GM20431 (cell line): Measurements from ENCODE around the gene SORBS1.

Experiments used
- in situ Hi-C: fragments of 300-500 bp; cut with MseI, MboI; formaldehyde crosslinking; loops from one replicate; pipeline ENCODE4 v1.15.0; 2020; ENCODE audit warnings: low sequenced_read_pairs; ENCODE audit not compliant: unreplicated experiment

Gene SORBS1

DNA sequence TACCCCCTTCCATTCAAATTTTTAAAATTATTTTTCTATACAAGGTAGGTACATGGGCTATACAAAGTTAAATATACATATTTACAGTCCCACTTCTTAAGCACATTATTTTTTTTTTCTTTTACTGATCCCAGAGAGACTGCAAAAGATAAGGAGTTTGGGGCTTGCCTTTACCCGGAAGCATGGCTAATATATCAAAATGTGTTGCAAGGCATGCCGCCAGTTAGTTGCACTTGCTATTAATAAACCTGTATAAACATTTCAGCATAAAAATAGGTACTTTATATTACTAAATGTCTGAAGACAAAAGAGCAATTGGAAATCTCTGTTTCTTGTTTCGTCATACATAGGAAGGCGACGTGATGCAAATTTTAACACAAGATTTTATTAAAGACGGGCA lies 248.9 kb downstream of the SORBS1 start:
- in situ Hi-C loops = no loop called here

DNA sequence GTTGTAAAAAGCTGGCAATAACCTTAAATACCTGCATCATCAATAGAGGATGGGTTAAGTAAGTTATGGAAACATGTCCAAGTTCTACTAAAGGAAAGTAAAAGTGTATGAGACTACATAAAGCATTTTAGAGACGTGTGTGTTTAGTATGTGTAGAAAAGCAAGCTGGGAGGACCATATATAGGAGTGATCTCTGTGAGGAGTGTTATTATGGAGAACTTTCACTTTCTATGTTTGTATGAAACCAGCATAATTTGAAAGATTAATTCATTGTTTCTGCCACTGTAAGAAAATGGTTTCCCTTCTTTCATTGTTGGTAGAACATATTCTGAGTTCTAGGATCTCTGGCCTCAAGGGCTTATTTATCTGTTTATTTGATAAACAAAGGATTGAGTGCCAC lies 251.2 kb downstream of the SORBS1 start:
- in situ Hi-C loops = no loop called here

DNA sequence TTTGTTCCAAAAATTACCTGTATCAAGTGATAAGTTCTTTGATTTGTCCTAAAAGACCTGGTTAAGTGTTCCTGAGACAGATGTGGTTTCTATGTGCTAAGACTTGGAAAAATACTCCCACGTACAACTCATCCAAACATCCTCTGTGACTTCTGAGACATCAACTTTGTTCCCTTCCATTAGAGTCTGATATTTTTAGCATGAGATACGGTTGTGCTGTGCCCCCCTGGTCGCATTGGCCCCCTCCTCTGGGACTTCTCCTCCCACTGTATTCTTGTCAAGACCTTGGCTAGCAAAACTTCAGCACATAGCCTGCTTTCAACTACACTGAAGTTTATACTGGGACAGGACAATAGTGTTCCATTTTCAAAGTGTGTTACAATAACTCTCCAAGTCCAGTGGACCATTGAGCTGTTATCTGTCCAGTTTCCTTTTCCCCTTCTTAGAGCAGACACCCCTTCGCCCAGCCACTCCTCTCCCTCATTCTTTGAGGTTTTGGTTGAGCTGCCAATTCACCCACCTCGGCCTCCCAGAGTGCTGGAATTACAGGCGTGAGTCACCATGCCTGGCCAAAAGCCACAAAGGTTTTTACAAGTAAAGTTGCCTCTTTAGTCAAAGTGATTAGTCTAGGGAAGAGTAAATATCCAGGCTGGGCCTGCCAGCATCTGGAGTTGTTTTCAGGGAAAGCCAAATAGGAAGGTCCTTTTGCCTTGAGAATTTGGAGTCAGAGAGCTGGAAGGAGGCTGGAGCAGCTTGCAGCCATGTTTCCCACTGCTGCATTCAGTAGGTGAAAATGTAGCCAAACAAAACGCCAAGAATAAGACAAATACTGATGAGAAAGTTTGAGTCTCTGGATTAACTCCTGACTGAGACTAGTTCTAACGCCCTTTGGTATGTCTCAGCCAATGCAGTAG lies 252.5 kb downstream of the SORBS1 start:
- in situ Hi-C loops = no loop called here

DNA sequence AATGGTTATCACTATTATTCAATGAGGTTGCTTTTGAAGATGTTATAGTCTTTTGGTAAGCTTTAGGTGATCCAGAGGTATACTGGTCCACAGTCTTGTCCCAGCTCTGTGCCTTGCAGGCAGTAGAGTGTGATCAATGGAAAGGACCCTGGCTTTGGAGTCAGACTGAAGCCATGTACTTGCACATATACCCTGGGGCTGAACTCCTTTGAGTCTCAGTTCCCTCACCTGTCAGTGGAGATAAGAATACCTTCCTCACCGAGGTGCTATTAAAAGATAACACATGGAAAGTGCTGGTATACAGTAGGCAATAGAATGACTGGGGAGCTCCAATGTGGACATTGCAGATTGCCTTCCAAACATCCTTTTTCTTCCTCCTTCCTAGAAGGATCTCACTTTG lies 254.3 kb downstream of the SORBS1 start:
- in situ Hi-C loops = no loop called here

DNA sequence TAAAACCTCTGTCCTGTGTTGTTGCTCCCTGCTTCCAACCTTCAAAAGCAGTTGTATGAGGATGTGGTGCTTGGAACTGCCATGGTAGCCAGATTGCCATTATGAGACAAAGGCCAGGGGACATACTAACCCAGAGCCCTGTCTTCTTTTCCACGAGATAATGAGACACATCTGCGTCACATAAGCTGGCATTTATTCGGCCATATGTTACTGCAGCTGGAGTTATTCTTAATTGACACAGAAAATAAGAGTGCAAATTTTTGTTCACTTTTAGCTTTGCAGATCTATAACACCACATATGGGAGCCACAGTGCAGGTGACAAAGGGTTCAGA lies 254.9 kb downstream of the SORBS1 start:
- in situ Hi-C loops = no loop called here

DNA sequence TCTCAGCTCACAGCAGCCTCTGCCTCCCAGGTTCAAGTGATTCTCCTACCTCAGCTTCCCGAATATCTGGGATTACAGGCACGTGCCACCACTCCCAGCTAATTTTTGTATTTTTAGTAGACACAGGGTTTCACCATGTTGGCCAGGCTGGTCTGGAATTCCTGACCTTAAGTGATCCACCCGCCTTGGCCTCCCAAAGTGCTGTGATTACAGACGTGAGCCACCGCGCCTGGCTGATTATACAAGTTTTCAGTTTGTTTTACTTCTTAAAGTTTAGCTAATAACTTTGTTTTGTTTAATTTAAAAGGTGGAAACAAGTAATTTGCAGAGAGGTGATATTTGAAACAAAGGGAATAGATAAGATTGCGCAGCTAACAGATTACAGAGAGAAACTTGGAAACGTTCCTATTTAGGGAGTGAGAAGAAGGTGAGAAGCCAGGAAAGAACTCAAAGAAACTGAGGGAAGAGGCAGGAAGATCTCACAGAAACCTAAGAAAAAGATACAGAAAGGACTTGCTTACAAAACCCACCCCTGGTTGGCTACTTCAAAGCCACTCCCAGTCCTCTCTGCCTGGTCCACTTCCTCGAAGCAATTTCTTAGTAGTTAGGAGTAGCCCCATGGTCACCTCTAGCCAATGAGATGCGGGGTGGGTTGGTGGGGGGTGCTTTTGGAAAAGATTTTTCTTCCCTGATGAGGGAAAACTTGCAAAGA lies 255.4 kb downstream of the SORBS1 start:
- in situ Hi-C loops = no loop called here

DNA sequence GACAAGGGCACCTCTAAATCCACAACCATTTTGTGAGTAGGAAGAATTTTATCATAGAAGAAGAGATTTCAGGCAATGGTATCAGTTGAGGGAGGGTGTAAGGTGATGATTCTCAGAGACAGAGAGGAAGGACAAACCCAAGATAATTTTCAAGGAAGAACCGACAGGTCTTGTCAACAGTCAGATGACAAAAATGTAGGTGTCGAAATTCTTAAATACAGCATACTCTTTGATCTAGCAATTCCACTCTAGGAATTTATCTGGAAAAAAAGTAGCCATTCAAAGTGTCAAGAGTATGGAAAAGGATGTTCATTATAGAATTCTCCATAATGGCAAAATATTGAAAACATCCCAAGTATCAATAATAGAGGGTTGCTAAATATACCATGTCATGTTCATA lies 256.2 kb downstream of the SORBS1 start:
- in situ Hi-C loops = no loop called here

DNA sequence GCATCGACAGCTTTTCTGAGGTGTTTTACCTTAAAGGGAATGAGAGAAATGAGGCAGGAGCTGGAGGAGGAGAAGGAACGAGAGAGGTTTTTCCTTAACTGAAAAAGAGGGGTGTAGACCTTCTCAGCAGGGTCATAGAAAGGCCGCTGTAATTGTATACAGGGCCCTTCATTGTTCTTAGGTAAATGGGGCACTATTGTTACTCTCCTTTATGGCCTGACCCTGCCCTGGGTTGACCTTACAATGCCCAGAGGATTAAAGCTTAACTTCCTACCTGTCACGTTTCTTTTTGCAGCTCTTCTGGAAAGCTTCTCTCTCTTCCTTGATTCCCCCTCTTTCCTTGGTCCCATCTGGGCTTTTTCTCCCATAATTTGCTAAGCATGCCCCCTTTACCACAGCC lies 256.7 kb downstream of the SORBS1 start:
- in situ Hi-C loops = no loop called here

DNA sequence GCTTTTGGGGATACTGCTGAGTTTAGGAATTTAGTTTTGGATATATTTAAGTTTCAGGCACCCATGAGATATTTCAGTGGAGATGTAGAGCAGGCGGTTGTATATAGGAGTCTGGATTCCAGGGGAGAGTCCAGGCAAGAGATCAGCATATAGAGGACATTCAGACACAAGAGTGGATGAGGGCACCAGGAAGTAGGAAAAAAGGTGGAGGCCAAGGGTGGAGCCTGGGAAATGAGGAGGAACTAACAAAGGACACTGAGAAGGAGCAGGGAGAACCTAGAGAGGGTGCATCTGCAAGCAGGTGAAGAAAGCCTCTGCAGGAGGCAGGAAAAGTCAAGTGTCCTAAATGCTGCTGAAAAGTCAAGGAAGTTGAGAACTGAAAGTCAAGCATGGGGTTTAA lies 257.2 kb downstream of the SORBS1 start:
- in situ Hi-C loops = no loop called here

DNA sequence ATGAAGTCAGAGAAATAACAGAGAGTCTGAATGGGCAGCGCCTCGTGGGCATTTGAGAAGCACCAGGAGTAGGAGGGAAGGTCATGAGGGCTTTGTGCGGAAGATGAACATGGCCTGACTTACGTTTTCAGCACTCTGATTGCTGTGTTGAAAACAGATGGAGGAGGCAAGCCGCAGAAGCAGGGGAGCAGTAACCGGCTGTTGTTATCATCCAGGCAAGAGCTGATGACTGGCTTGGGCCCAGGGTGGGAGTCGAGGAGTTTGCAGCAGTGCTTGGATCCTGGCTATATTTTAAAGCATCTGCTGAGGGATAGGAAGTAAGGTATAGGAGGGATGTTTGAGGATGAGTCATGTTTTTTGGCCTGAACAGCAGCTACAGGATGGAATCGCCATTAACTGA lies 257.6 kb downstream of the SORBS1 start:
- in situ Hi-C loops = no loop called here

DNA sequence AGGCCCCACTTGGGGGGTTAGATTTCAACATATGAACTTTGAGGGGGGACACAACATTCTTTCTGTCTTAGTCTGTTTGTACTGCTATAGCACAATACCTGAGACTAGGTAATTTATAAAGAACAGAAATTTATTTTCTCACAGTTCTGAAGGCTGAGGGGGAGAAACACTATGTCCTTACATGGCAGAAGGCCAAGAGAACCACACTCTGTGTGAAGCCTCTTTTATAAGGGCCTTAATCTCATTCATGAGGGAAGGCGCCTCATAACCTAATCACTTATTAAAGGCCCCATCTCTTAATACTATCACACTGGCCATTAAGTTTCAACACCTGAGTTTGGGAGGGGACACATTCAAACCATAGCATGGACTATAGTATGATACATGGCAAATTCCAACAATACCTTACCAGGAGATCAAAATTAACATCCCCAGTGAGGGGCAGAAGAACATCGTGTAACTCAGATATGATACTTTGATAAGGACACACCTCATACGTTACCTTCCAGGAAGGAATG lies 261.1 kb downstream of the SORBS1 start:
- in situ Hi-C loops = no loop called here

DNA sequence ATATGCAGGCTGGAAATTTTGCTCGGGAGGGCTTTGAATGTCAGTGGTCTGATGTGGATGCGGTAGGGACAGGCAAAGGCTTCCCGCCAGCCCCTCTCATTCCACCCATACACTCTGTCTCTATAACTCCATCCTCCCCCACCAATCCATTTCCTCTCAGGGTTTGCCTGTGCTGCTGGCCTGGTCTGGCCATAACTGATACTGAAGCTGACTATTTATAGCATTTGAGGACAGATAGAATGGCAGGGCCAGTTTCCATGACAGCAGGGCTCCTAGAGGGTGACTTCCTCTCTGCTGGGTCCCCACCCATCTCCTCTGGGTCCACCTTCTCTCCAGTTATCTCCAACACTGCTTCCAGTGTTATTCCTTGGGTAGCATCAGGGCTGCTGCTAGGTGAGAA lies 263.8 kb downstream of the SORBS1 start:
- in situ Hi-C loops = no loop called here

DNA sequence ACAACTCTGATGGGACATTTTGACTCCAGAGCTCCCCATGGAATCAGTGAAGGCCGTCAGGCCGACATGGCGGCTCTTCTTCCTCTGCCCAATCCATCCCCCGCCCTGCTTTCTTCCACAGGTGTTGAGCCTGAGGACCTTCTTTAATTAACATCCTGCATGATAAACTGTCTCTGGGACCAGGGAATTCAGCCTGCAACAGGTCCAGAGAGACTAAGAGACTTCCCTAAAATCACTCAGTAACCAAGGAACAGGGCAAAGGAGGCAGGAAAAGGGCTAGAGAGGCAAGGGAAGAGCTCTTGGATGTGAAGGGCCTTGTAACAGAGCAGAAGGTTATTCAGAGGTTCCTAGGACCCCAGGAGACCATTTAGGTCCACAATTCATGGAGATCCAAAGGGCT lies 264.4 kb downstream of the SORBS1 start:
- in situ Hi-C loops = no loop called here

DNA sequence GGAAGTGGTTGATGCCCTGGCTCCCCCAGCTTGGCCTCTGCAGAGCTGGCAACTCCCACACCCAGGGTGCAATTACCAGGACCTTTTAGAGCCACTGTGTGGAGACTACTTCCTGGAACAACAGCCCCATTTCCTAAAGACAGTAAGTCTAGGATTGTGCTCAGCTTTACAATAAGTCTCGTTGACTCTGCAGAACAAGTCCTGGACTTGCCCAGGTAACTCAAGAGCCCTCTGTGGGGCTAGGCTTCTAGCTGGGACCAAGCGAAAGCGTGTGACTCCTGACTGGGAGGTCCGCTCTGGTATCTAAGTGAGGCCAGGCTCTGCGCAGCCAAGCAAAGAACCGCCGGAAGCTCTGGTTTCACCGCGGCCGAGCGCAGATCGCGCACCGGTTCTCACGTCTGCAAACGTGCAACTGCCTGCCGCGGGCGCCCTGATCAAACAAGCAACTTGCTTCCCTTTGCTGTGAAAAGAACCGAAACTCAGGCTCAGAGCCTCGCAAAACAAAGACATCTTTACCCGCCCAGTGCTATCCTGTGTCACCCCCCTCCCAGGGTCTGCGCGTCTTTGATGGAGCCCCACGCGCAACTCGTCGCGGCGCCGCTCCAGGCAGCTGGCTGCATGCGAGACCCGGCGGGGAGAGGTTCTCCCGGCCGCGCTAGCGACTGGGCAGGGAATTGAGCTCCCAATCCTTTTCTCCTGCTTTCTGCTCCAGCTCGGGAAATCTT lies 266.0 kb downstream of the SORBS1 start:
- in situ Hi-C loops = no loop called here

DNA sequence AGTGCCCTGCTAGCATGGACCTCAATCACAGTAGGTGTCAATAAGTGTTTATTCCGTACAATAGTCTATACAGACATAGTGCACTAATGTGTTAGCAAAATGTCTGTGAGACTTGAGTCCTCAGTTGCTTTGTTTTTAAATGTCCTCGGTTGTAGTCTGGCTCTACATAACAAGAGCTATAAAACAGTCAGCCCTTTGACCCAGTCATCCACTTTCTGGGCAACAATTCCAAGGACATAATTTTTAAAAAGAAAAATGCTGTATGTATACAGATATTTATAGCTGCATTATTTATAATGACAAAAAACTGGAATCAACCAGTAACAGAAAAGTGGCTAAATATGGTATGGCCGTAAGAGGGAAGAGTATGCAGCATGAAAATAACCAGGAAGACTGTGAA lies 267.5 kb downstream of the SORBS1 start:
- in situ Hi-C loops = no loop called here

DNA sequence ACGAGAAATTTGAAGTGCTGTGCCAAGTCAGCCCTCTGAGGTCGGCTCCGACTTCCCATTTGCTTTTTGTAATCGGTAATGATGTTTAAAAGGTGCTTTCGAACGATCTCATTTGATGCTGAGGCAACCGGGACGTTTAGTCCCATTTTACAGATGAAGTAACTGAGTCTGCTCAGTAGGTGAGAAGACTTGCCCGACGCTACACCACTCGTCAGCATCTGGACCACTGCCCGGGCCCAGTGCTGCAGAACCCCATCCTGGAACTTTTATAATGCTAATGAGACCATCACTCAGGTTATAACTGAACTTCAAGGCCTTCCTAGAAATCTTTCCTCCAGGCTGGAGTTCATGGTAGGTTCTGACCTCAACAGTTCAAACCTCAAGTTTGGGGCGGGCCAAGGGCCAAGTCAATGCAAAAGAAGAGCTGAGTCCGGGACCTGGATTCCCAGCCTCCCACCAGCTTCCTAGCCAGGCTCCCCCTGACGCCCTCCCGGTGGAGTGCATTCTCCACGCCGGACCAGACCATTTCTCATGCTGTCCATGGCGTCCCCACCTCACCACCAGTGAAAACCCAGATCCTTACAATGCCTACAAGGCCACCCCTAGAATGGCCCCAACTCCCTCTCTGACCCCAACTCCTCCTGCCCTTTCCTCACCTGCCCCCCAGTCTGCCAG lies 269.7 kb downstream of the SORBS1 start:
- in situ Hi-C loops = no loop called here

DNA sequence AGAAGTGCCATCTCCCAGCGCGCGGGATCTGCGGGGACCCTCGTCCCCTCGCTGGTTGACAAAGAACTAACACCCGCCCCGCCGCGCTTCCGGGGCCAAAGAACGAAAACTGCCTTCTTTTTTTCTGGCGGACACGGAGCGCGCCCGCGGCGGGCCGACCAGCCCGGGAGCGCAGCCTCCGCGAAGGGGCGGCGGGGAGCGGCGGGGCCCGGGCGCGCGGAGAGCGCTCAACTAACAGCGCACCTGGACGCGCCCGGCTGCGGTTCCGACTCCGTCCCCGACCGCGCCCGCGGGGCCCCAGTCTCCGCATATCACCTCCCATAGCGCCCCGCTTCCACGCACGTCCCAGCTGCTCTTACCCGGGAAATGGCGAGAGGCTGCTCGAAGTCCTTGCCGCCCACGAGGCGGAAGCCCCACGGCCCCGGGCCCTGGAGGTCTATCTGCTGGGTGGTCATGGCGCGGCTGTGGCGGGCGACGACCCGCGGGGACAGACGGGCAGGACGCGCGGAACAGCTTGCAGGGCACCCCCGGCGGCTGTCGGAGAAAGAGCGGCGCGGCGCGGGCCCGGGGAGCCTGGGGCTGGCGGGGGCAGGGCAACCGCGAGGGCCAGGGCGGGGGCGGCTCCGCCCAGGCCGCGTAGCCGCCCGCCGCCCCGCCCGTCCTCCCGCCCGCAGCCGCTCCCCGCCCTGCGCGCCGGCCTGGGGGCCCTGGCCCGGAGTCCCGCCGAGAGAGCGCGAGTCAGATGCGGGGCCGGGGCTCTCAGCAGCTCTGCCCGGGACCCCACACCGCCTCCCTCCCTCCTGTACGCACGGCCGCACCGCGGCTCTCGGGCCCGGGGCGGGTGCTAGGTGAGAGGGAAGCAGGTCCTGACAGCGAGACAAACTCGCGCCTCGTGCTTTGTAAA lies 270.5 kb downstream of the SORBS1 start, which contains the start of gene PDLIM1:
Gene PDLIM1, minus strand, starts transcription at position 543 of the 904 bp plus-strand sequence. Its CDS starts 88 bp downstream, at position 455.
- in situ Hi-C loops = no loop called here

DNA sequence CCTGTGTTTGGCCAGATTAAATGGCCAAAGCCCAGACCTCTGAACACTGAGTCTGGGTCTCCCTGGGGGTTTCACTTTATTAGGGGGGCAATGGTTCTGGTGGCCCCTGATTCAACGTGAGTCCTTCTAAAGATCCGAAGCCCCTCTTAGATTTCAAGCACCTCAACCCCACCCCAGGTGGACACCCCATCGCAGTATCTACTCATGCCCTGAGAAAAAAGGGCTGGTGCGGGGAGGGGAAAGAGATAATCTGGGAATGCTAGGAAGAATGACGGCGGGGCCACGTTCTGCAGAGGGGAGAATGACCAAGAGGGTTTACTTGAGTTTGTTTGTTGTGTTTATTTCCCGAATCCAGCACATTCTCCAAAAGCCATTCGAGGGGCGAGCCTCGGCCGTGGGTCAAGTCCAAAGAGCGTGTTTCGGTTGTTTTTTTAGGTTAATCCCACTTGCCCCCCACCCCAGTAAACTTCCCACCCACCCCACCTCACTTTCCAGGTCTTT lies 271.2 kb downstream of the SORBS1 start:
- in situ Hi-C loops = no loop called here
